ENCODE data around the gene ANKRD63.

DNA sequence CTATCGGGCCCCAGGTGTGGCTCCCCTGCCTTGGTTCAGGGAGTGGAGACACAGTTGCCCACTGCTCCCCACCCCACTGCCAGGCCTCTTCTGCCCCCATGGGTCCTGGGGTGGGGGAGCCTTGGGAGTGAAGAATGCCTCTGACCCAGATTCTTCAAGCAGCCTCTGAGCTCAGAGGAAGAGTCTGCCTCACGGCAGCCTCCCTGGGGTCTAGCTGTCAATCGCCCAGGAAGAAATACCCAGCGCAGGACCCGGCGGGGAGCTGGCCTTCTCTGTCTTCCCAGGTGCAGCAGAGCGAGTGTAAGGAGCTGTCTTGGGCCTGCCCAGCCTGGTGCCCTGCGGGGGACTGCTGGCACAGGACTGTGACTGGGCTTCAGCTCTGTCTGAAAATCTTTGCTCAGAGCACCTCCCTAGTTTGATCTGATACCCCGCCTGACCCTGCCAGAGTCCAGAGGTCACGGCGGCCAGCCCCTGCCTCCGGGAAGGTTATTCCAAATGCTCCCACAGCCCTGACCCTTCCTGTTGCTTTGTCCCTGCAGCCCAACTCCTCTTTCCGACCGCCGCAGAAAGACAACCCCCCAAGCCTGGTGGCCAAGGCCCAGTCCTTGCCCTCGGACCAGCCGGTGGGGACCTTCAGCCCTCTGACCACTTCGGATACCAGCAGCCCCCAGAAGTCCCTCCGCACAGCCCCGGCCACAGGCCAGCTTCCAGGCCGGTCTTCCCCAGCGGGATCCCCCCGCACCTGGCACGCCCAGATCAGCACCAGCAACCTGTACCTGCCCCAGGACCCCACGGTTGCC is 11.0 kb downstream of the ANKRD63 start:
- TF ChIP-seq, protein P1, sequence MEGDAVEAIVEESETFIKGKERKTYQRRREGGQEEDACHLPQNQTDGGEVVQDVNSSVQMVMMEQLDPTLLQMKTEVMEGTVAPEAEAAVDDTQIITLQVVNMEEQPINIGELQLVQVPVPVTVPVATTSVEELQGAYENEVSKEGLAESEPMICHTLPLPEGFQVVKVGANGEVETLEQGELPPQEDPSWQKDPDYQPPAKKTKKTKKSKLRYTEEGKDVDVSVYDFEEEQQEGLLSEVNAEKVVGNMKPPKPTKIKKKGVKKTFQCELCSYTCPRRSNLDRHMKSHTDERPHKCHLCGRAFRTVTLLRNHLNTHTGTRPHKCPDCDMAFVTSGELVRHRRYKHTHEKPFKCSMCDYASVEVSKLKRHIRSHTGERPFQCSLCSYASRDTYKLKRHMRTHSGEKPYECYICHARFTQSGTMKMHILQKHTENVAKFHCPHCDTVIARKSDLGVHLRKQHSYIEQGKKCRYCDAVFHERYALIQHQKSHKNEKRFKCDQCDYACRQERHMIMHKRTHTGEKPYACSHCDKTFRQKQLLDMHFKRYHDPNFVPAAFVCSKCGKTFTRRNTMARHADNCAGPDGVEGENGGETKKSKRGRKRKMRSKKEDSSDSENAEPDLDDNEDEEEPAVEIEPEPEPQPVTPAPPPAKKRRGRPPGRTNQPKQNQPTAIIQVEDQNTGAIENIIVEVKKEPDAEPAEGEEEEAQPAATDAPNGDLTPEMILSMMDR (IDR thresholded peaks at IDR 0.05), result no peak
- TF ChIP-seq NR1H2 (CRISPR knock-in tag; IDR thresholded peaks at IDR 0.05), result no peak
- TF ChIP-seq RORB (CRISPR knock-in tag; IDR thresholded peaks at IDR 0.05), result no peak
